Loucy (cell line): ENCODE data around the gene SDHA.

Experiments used
- CTCF ChIP-seq: fragments of 200-600 bp; sonication (generic); conservative IDR thresholded peaks from 2 replicates; pipeline ENCODE4 v1.5.1; 2014; ENCODE audit warnings: mild to moderate bottlenecking, antibody characterized with exemption, low read length
- EZH2phosphoT487 ChIP-seq: fragments of 200-600 bp; IDR thresholded peaks from 2 replicates; pipeline ENCODE4 v1.6.1; 2018; ENCODE audit warnings: antibody characterized with exemption, mild to moderate bottlenecking, moderate library complexity, borderline replicate concordance

GRCh38 chr5:189486-189885 lies 28.6 kb upstream of the SDHA start:
- TF ChIP-seq EZH2phosphoT487: no peak
- no peak for TF ChIP-seq CTCF
